Activated CD4-positive, alpha-beta T cell treated with anti-CD3 and anti-CD28 coated beads for 48 hours (primary cell): Measurements from ENCODE around the gene ABCB8.

Experiments used
- DNase-seq: peaks from one replicate; pipeline ENCODE4 v3.0.0-alpha.2; 2020

The ABCB8 gene

DNA sequence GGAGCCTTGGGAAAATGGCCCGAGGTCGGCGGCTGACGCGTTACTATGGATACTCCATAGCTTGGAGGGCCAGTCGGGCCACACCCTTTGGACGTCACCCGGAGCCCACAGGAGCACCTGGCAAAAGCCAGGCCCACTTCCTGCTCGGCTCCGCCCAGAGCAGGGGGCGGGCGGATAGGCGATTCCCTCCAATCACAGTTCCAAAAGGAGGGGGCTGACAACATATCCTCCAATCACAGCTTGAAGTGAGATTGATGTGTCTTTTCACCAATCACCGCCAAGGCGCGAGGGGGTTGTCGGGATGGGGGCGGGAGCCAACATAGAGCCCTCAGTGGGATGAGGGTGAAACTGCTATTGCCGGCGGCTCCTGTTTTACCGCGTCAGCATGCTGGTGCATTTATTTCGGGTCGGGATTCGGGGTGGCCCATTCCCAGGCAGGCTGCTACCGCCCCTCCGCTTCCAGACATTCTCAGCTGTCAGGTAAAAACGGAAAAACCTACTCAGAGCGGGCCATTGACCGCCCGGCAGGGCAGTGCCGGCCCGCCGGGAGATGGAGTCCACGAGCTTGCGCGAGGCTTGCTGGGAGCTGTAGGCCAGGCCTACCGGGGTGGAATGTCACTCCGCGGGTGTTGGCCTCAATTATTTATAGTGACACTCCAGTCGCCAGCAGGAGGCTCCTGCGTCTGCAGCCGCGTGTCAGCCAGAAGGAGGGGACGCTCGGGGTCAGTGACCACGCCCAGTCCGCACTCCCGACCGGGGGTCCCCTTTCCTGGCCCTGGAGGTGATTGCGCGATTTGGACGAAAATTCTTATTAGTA lies at the start of gene ABCB8:
Gene ABCB8 (plus strand): TSS at position 320 of the 817 bp plus-strand sequence. CDS start 66 bp downstream, at position 386.
- DNase-seq = peak; percentile 99

DNA sequence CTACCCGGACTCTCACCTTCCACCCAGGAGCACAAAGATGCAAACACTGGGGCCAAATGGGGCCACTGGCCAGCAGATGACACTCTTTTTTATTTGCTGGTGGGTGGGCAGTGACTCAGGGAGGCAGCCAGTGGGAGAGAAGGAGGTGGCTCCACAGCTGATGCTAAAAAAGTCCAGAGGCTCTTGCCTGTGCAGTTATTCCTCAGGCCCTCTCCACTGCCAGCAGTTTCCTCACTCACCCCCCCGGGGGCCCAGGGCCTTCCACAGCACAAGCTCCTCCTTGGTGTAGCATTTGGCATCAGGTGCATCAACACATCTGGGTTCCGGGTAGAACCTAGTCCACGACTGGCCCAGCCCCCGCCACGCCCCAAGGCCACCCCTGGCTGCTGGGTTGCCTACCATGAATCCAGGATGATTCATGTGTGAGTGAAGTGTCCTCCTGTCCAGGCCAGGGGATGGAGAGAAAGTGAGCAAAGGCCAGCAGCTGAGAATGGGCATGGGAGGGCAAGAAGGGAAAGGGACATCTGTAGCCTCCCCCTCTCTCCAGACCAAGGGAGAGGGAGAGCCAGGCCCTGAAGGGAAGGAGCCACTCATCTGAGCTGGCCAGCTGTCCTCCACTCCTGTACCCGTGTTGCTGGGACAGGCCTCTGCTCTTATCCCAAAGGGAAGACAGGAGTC lies 48.4 kb upstream of the ABCB8 start:
- DNase-seq = no peak

DNA sequence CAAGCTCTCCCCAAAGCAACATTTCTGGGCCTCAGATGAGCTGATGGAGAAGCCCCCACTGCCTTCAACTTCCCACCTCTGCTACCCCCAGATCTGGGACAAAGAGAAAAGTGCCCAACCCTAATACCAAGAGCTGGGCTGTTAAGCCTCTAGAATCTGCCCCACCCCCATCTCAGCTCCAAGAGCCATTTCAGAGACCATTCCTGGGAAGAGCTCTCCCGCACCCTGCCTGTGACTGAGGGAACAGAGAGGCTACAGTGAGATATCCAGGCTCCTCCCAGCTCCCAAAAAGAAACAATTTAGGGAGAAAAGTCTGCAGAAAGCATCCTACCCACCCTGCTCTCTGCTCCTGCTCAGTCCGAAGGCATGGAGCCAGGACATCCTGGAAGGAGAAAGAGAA lies 47.6 kb upstream of the ABCB8 start:
- no peak for DNase-seq

DNA sequence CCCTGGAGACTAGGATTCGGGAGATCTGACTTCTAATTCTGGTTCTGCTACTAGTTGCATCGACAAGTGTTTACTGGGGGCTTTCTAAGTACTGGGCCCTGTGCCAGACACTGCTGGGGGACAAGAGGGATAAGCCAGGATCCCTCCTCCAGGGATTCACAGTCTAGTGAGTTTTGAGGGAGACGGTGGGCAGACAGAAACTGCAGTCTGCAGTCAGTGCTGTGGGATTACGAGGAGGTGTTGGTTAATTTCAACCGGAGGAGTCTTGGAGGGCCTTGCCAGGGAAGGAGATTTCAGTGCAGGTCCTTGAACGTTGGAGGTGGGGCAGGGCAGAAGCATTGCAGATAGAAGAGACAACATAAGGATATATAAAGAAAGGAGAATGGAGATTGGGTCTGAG lies 46.6 kb upstream of the ABCB8 start:
- DNase-seq = no peak

DNA sequence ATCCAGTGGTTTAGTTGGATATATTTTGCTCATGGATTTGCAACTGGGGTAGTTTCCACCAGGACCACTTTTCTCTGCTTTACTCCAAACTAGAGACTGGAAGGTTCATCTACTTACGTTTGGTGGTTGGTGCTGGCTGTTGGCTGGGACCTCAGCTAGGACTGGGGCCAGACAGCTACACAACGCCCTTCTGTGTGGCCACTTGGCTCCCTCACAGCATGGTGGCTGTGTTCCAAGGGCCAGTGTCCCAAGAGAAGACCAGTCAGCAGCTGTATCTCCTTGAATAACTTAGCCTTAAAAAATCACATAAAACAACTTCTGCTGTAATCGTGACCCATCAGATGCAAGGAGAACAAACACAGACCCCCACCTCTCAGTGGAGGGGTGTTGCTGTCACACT lies 45.9 kb upstream of the ABCB8 start:
- DNase-seq = no peak

DNA sequence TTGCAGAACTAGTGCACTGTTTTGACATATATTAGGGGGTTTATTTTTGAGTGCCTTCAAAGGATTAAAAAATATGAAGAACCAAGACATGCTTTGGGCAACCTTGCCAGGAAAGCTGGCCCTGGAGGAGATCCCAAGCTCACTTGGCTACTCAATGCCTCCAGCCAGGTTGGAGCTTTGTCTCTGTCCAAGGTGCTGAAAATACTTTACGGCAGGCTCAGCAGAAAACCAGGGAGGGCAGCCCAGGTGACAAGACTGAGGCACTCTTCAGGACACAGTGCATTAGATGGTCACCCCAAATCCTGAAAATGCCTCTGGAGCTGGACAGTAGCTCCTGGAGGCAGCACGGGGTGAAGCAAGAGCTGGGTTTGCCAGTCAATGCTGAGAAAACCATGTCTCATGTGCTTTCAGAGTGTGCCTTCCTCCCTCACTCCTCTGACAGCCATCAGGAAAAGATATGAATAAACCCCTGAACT lies 44.3 kb upstream of the ABCB8 start:
- no peak for DNase-seq

DNA sequence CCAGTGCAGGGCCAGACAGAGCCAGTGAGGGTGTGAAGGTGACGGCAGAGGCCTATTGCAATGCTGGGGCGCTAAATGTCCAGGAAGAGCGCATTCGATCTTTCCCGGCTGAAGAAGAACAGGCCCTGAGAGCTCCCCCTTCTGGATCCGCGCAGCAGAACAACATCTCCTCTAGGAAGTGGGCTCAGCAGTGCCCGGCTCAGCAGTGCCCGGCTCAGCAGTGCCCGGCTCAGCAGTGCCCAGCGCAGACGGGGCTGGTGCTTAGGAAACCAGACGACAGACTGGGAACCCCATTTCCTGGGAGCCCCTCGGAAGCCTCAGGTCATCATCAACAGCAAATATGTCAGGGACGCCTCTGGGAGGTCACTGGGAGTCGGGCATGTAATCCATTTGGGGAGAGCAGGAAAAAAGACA lies 42.1 kb upstream of the ABCB8 start:
- peak; percentile 75 for DNase-seq

DNA sequence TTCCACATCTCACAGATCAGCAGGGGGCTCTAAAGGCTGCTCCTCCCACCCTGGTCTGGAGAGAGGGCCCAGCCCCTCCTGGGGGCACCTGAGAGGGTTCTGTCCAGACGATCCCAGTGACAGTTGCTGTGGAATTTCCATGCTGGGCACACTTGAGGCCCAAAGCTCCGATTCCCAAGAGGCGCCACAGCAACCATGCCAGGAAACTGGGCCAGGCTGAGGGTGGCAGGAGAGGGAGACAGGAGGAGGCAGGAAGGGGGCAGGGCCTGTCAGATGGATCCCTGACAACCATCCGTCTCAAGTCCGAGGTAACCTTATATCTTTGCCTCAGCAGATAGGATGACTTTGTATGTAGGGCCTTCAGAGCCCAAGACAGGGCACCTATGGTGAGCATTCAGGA lies 41.7 kb upstream of the ABCB8 start:
- no peak for DNase-seq

DNA sequence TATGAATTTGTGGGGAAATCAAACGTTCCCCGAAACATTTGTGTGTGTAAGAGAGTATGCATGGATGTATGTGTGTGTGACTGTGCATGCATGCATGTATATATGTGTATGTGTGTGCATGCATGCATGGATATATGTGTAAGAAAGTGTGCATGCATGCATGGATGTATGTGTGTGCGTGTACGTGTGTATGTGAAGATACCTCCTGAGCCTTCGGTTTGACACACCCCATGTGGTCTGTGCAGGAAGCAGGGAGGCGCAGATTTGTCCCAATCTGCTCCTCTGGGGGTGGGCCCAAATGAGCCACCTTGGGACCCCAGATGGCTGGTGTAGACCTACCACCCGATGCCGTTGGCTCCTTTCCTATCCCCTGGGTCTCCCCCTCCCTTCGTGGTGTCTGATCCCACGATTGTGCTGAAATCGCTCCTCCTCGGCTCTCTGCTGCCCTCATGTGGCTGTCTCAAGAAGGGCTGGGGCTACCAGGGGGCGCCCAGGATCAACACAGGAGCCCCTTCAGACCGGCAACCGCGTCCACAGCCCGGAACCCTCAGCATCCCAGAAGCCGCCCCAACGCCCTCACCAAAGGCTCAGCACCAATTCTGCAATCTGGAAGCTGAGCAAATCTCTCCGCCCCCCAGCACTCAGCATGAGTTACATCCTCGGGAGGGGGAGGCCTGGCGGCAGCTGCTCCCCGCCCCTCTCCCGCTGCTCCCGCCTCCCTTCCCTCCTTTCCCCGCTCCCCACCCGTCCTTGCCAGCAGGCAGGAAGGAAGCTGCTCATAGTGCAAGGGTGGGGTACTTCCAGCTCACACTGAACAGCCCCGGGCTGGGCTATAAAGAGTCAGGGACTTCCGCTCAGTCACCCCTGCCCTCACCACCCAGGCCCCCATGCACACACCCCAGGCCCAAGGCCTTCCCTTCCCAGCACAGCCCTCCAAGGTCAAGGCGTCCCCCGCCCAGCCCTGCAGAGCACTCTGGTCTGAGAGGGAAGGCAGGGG lies 39.7 kb upstream of the ABCB8 start:
- peak; percentile 80 for DNase-seq

DNA sequence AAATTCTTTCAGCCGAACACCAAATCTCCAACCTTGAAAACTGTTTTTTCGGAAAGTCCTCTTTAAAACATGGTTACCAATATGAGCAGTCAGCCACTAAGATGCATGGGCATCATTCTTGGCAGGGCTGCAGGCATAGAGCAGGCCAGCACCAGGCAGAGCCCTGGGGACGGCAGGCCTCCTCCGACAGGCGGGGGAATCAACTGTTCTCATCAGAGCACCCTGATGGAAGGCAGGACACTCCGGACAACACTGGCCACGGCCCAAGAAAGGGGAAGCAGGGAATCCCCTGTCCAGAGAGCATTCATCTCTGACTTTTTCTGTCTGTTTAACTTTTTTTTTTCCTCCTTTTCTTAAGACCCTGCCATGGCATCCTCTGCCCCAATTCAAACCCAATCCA lies 38.8 kb upstream of the ABCB8 start:
- no peak for DNase-seq

DNA sequence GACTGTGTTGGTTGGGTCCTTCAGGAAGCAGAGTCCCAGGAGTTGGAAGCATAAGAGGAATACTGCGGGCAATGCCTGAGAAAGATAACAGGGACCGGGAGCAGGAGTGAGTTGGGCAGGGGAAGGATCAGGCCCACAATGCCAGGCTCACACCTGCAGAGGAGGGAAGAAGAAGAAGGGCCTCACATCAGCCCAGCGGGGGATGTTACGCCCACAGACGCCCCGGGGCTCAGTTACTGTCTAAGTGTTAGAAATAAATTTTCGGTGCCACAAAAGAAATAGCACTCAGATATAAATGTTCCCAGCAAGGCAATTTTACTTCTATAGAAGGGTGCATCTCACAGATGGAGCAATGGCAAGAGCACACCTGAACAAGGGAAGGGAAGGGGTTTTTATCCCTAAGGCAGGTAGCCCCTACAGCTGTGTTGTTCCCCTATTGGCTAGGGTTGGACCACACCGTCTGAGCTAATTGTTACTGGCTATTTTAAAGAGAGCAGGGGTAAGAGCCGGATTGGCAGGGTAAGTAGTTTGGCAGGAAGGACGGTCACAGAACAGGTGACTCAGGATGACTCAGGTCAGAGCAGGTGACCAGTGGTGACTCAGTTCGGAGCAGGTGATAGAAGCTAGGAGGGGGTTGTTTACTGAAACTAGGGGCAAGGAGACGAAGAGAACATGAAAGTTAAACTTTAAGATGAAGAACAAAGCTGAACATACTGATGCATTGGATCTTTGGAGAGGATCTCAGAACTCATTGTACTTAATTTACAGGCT lies 37.6 kb upstream of the ABCB8 start, which contains the start of gene NOS3:
Gene NOS3 (plus strand): TSS at position 602 of the 771 bp plus-strand sequence. CDS start 2,787 bp downstream, outside the sequence.
- DNase-seq = no peak

DNA sequence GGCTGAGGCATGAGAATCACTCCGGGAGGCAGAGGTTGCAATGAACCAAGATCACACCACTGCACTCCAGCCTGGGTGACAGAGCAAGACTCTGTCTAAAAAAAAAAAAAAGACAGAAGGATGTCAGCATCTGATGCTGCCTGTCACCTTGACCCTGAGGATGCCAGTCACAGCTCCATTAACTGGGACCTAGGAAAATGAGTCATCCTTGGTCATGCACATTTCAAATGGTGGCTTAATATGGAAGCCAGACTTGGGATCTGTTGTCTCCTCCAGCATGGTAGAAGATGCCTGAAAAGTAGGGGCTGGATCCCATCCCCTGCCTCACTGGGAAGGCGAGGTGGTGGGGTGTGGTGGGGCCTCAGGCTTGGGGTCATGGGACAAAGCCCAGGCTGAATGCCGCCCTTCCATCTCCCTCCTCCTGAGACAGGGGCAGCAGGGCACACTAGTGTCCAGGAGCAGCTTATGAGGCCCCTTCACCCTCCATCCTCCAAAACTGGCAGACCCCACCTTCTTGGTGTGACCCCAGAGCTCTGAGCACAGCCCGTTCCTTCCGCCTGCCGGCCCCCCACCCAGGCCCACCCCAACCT lies 36.1 kb upstream of the ABCB8 start:
- DNase-seq = no peak

DNA sequence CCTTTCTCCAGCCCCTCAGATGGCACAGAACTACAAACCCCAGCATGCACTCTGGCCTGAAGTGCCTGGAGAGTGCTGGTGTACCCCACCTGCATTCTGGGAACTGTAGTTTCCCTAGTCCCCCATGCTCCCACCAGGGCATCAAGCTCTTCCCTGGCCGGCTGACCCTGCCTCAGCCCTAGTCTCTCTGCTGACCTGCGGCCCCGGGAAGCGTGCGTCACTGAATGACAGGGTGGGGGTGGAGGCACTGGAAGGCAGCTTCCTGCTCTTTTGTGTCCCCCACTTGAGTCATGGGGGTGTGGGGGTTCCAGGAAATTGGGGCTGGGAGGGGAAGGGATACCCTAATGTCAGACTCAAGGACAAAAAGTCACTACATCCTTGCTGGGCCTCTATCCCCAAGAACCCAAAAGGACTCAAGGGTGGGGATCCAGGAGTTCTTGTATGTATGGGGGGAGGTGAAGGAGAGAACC lies 35.4 kb upstream of the ABCB8 start:
- peak; percentile 51 for DNase-seq

DNA sequence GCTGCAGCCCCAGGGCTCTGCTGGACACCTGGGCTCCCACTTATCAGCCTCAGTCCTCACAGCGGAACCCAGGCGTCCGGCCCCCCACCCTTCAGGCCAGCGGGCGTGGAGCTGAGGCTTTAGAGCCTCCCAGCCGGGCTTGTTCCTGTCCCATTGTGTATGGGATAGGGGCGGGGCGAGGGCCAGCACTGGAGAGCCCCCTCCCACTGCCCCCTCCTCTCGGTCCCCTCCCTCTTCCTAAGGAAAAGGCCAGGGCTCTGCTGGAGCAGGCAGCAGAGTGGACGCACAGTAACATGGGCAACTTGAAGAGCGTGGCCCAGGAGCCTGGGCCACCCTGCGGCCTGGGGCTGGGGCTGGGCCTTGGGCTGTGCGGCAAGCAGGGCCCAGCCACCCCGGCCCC lies 34.7 kb upstream of the ABCB8 start:
- DNase-seq = no peak

DNA sequence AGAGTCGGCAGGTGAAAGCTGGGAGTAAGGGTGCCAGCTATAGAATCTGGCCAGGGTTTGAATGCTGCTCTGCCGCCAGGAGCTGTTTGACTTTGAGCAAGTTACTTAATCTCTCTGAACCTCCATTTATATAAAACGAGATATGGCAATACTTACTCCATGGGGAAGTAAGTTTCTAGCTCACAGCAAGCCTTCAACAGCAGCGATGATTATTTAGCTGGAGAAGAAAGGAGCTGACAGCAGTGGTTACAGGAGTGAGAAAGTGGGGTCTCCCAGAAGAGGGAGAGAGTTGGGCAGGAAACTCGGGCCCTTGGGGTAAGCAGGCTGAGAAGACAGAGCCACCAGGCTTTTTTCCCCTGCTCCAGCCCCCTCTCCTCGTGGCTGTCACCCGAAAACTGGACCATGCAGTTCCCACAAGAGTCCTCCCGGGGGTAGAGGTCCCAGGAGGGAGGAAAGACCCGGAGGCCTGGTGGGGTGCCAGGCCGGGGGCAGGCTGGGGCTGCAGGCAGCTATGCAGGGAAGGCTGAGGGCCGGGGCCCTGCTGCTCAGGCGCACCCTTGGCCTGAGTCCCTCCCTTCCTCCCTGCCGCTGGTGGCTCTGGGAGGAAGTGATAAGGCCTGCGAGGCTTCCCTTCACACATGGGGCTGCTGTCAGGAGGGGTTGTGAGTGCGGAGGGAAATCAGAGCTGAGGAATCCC lies 34.0 kb upstream of the ABCB8 start:
- peak; percentile 48 for DNase-seq

DNA sequence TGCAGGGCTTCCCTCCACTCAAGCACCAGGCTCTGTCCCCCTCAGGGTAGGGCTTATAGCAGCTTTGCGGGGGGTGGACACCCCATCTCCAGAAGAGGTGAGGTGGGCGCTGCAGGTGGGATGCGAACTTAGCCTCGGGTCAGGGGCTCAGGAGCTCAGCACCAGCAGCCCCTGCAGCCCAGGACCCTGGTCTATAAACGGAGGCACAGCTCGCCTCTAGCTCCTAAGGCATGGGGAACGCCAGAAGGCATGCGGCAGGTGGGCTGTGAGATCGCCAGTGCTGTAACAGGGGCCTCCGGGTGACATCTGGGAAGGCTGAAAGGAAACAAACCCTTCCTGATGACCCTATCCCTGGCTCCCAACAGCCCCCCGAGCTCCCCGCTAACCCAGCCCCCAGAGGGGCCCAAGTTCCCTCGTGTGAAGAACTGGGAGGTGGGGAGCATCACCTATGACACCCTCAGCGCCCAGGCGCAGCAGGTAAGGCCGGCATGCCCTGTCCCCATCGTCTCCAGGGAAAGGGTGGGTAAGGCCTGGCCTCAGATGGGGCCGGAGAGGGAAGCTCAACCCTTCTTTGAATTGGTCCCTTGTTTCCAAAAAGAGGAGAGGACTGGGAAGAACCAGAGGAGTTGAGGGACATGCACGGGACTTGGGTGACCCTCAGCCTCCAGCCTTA lies 33.3 kb upstream of the ABCB8 start:
- no peak for DNase-seq

DNA sequence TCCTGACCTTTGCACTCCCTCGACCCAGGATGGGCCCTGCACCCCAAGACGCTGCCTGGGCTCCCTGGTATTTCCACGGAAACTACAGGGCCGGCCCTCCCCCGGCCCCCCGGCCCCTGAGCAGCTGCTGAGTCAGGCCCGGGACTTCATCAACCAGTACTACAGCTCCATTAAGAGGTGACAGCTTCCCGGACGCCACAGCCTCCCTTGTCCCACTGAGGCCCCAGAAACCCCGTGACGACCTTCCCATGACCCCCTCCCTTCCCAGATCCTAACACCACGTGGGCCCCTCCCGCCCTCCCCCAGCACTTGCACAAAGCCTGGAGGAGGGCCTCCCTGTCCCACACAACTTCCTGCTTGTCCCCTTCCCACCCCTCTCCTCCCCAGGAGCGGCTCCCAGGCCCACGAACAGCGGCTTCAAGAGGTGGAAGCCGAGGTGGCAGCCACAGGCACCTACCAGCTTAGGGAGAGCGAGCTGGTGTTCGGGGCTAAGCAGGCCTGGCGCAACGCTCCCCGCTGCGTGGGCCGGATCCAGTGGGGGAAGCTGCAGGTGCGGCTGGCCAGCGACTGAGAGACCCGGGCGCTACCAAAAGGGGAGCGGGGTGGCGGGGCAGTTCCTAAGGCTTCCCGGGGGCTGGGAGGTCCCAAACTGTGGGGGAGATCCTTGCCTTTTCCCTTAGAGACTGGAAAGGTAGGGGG lies 31.7 kb upstream of the ABCB8 start:
- peak; percentile 41 for DNase-seq

DNA sequence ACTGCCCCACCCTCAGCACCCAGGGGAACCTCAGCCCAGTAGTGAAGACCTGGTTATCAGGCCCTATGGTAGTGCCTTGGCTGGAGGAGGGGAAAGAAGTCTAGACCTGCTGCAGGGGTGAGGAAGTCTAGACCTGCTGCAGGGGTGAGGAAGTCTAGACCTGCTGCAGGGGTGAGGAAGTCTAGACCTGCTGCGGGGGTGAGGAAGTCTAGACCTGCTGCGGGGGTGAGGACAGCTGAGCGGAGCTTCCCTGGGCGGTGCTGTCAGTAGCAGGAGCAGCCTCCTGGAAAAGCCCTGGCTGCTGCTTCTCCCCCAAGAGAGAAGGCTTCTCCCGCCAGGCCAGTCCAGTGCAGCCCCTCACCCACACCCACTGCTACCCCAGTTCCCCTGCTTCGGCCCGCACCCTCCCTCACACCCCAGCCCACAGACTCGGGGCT lies 31.2 kb upstream of the ABCB8 start:
- DNase-seq = no peak

DNA sequence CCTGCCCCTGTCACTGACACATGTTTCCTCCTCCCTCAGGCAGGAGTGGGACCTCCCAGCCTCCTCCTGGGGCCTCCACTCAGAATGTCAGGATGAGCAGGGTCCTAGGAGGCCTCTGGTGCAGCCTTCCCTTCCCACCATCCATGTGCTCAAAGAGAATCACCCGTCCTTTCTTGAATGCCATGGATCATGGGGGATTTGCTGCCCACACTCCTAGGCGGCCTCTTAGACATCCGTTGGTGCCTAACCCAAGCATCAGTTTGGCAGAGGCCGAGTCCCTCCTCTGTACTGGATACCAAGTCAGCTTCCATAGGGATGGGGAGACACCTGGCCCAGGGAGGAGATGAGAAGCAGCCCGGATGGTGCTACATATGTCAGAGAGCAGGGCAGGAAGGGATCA lies 30.4 kb upstream of the ABCB8 start:
- DNase-seq = no peak

DNA sequence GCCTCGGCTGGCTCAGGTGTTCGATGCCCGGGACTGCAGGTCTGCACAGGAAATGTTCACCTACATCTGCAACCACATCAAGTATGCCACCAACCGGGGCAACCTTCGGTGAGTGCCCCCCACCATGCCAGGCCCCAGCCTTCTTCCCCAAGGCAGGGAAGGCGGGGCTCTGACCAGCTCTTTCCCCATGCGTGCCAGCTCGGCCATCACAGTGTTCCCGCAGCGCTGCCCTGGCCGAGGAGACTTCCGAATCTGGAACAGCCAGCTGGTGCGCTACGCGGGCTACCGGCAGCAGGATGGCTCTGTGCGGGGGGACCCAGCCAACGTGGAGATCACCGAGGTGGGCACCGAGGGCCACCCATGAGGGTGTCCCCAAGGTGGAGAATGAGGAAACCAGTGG lies 29.9 kb upstream of the ABCB8 start:
- DNase-seq = no peak
